Adrenal gland (tissue), 12 donors: ENCODE results near the gene HCRTR1. TPM values are rescaled to one million over a fixed set of nuclear protein-coding genes. Genes with fewer than 3 reads are reported as not detected.

ENCODE experiments used
- DNase-seq, 7 donors: peaks; one replicate each; pipeline ENCODE4 v3.0.0-alpha.2; 2019 to 2020
- H3K27ac ChIP-seq, 5 donors: fragments of 200-600 bp; sonication (generic) in 4 of 5; 1 replicate in 3 of 5; 2 replicates in 2 of 5; pipeline versions ENCODE4 v1.5.1 to v1.8.0; 2016 to 2020; ENCODE audit warnings: mild to moderate bottlenecking in 1 of 5
- H3K27me3 ChIP-seq: fragments of 200-600 bp; 2 replicates; pipeline ENCODE4 v1.8.0; 2021
- H3K36me3 ChIP-seq, 2 donors: fragments of 200-600 bp; replicated peaks in 1 of 2; 1 replicate in 1 of 2; 2 replicates in 1 of 2; pipeline versions ENCODE4 v1.5.1 to v1.8.0; 2018 to 2022
- H3K4me1 ChIP-seq, 2 donors: fragments of 200-600 bp; replicated peaks in 1 of 2; 1 replicate in 1 of 2; 2 replicates in 1 of 2; pipeline versions ENCODE4 v1.5.1 to v1.8.0; 2018 to 2021
- H3K4me3 ChIP-seq, 4 donors: fragments of 200-600 bp; sonication (generic) in 3 of 4; one replicate each; pipeline ENCODE4 v1.5.1; 2016 to 2018
- H3K9me3 ChIP-seq, 3 donors: fragments of 200-600 bp; sonication (generic) in 1 of 3; replicated peaks in 1 of 3; 1 replicate in 2 of 3; 2 replicates in 1 of 3; pipeline versions ENCODE4 v1.5.1 to v1.8.0; 2016 to 2021
- CTCF ChIP-seq, 6 experiments: fragments of 450-650 bp in 4 of 6; fragments of 200-600 bp in 2 of 6; sonication (generic) in 1 of 6; IDR thresholded peaks; 1 replicate in 5 of 6; 2 replicates in 1 of 6; pipeline versions ENCODE4 v1.5.1 to v1.8.0; 2016 to 2021; ENCODE audit warnings: antibody characterized with exemption in 6 of 6, mild to moderate bottlenecking in 2 of 6, moderate library complexity in 1 of 6
- POLR2A ChIP-seq, 2 donors: fragments of 450-650 bp; IDR thresholded peaks; one replicate each; pipeline ENCODE4 v1.6.1; 2017; ENCODE audit warnings: antibody characterized with exemption in 2 of 2, mild to moderate bottlenecking in 2 of 2, moderate library complexity in 1 of 2
- WGBS, 4 donors: extraction: QIAGEN DNeasy Blood & Tissue Kit in 2 of 4; methylation state at CpG; one replicate each; pipeline versions ENCODE4 v1.1.5 to v1.1.7; 2013 to 2017; 5-methylcytosine and 5-hydroxymethylcytosine counted together
- intact Hi-C, 2 donors: fragments of 100-400 bp; cut with DNase I; formaldehyde crosslinking; loops; one replicate each; pipeline versions ENCODE4 v1.14.1 to v1.15.0; 2022 to 2023
- polyA plus RNA-seq, 3 donors: library from polyadenylated mRNA; stranded (reverse); fragments of 200-250 nt in 2 of 3; fragments of 350-450 nt in 1 of 3; fragmentation: Illumina TruSeq in 1 of 3; extraction: RNeasy Lipid Tissue Mini Kit (QIAGEN cat#74804) in 1 of 3; gene quantifications; one replicate each; pipeline ENCODE4 v1.2.3, GENCODE V29; 2013 to 2014
- total RNA-seq, 9 donors: library from RNA; depleted of rRNA in 4 of 9; stranded (reverse); fragments of >200 nt in 4 of 9; fragments of 120-200 nt in 1 of 9; fragmentation: NEBNext Ultra II Directional in 1 of 9; extraction: Animal tissue kit (Norgen Biotek cat#: 25700) in 1 of 9; gene quantifications; one replicate each; pipeline versions ENCODE4 v1.1.0 to v1.2.4, GENCODE V29; 2013 to 2023
- donor health status: healthy with polysubstance abuse.
- donor health status: Bipolar disorder and iron deficiency.
- donor health status: DM: yes; HTN: yes; CAD: no.
- donor health status: DM: no; HTN: no; CAD: no.
- donor health status: DM: no; HTN: no; CAD: no.
- donor health status: DM: yes; HTN: yes; CAD: no.

HCRTR1 gene
- total and polyA plus RNA-seq, 12 donors = 0.11 to 3.5 (median 0.98) TPM; not detected in 5

GRCh38 chr1:31654474-31654776 lies 36.9 kb downstream of the HCRTR1 start:
- TF ChIP-seq POLR2A (IDR thresholded peaks at IDR 0.05) (no peak), CTCF (IDR thresholded peaks at IDR 0.05) (no peak)
- H3K9me3 ChIP-seq = no peaks in the 10 kb centered on the region
- no peaks in the 10 kb centered on the region for H3K36me3 ChIP-seq
- WGBS, 4 donors = 86 to 97% (median 91%) methylated on average over 5 of the region's 5 CpGs
- no peaks in the 10 kb centered on the region for H3K27me3 ChIP-seq
- intact Hi-C loops = loop anchor here in 1 of 2 donors (10.0 kb wide), 1 partner anchor 410 kb away; no protein-coding TSS in a partner anchor
- H3K27ac ChIP-seq = no peak overlapping the region
- H3K4me1 ChIP-seq = no peaks in the 10 kb centered on the region
- H3K4me3 ChIP-seq = no peak overlapping the region
- DNase-seq = no peak

- Histone ChIP-seq H3K27ac (no peak overlapping the region), H3K36me3 (no peaks in the 10 kb centered on the region), H3K4me1 (no peaks in the 10 kb centered on the region), H3K9me3 (no peaks in the 10 kb centered on the region), H3K27me3 (no peaks in the 10 kb centered on the region), H3K4me3 (no peak overlapping the region)
- no peak for TF ChIP-seq POLR2A (IDR thresholded peaks at IDR 0.05)
- no peak for TF ChIP-seq CTCF (IDR thresholded peaks at IDR 0.05)
- WGBS, 4 donors = 86 to 100% (median 91%) methylated on average over 3 to 6 of the region's 6 CpGs
- no peak for DNase-seq
- intact Hi-C loops = loop anchor here in 1 of 2 donors (10.0 kb wide), 1 partner anchor 410 kb away; no protein-coding TSS in a partner anchor
Measured at GRCh38 chr1:31655104-31655503, 37.6 kb downstream of the HCRTR1 start.

GRCh38 chr1:31655756-31656155 lies 38.3 kb downstream of the HCRTR1 start:
- Histone ChIP-seq H3K9me3 (no peaks in the 10 kb centered on the region), H3K36me3 (no peaks in the 10 kb centered on the region), H3K4me3 (no peak overlapping the region), H3K27me3 (no peaks in the 10 kb centered on the region), H3K4me1 (no peaks in the 10 kb centered on the region), H3K27ac (no peak overlapping the region)
- intact Hi-C loops = loop anchor here in 1 of 2 donors (10.0 kb wide), 1 partner anchor 409 kb away; no protein-coding TSS in a partner anchor
- no peak for DNase-seq
- WGBS, 4 donors = 82 to 92% (median 87%) methylated on average over 4 of the region's 4 CpGs
- no peak for TF ChIP-seq CTCF (IDR thresholded peaks at IDR 0.05)
- no peak for TF ChIP-seq POLR2A (IDR thresholded peaks at IDR 0.05)

- Histone ChIP-seq H3K4me1 (no peaks in the 10 kb centered on the region), H3K9me3 (no peaks in the 10 kb centered on the region), H3K4me3 (no peak overlapping the region), H3K36me3 (no peaks in the 10 kb centered on the region), H3K27ac (no peak overlapping the region), H3K27me3 (no peaks in the 10 kb centered on the region)
- intact Hi-C loops = loop anchor here in 1 of 2 donors (10.0 kb wide), 1 partner anchor 408 kb away; no protein-coding TSS in a partner anchor
- no peak for TF ChIP-seq POLR2A (IDR thresholded peaks at IDR 0.05)
- TF ChIP-seq CTCF (IDR thresholded peaks at IDR 0.05) = no peak
- WGBS, 4 donors = 69 to 85% (median 81%) methylated on average over 7 to 14 of the region's 14 CpGs
- no peak for DNase-seq
Measured at GRCh38 chr1:31657020-31657804, 39.7 kb downstream of the HCRTR1 start.
